Liver (tissue), 9 donors: ENCODE results near the gene NDUFB11. TPM values are rescaled to one million over a fixed set of nuclear protein-coding genes. Genes with fewer than 3 reads are reported as not detected.

Experiments
- DNase-seq: peaks from one replicate; pipeline ENCODE4 v3.0.0-alpha.2; 2017; ENCODE audit warnings: low spot score
- H3K27ac ChIP-seq, 2 donors: one replicate each; pipeline ENCODE4 v1.7.0; 2013; ENCODE audit warnings: inconsistent platforms in 2 of 2, low read length in 2 of 2, control low read depth in 1 of 2, low read depth in 1 of 2, mild to moderate bottlenecking in 1 of 2
- H3K27me3 ChIP-seq, 4 donors: one replicate each; pipeline versions ENCODE4 v1.6.1 to v1.7.0; 2013; ENCODE audit warnings: low read length in 3 of 4, inconsistent platforms in 1 of 4, mild to moderate bottlenecking in 1 of 4, moderate library complexity in 1 of 4; ENCODE audit not compliant: control insufficient read depth in 4 of 4, insufficient read depth in 4 of 4
- H3K36me3 ChIP-seq, 4 donors: one replicate each; pipeline versions ENCODE4 v1.6.1 to v1.7.0; 2013; ENCODE audit warnings: low read length in 3 of 4, mild to moderate bottlenecking in 3 of 4, low read depth in 1 of 4, moderate library complexity in 1 of 4; ENCODE audit not compliant: control insufficient read depth in 4 of 4, insufficient read depth in 3 of 4
- H3K4me1 ChIP-seq, 4 donors: one replicate each; pipeline versions ENCODE4 v1.6.1 to v1.7.0; 2013; ENCODE audit warnings: low read length in 3 of 4, mild to moderate bottlenecking in 3 of 4, moderate library complexity in 1 of 4; ENCODE audit not compliant: control insufficient read depth in 4 of 4, insufficient read depth in 4 of 4
- H3K4me3 ChIP-seq, 3 donors: one replicate each; pipeline versions ENCODE4 v1.6.1 to v1.7.0; 2013; ENCODE audit warnings: low read length in 3 of 3, control low read depth in 1 of 3, low read depth in 1 of 3, mild to moderate bottlenecking in 1 of 3
- H3K9ac ChIP-seq, 2 donors: one replicate each; pipeline ENCODE4 v1.7.0; 2013; ENCODE audit warnings: low read length in 2 of 2, mild to moderate bottlenecking in 2 of 2, moderate library complexity in 2 of 2, control low read depth in 1 of 2, low read depth in 1 of 2
- H3K9me3 ChIP-seq, 4 donors: one replicate each; pipeline versions ENCODE4 v1.6.1 to v1.7.0; 2013; ENCODE audit warnings: low read length in 3 of 4; ENCODE audit not compliant: control insufficient read depth in 4 of 4
- ATF3 ChIP-seq: IDR thresholded peaks from 2 replicates; pipeline ENCODE4 v1.6.1; 2016; ENCODE audit warnings: antibody characterized with exemption
- FOXA1 ChIP-seq: IDR thresholded peaks from 2 replicates; pipeline ENCODE4 v1.6.1; 2016; ENCODE audit warnings: antibody characterized with exemption
- FOXA2 ChIP-seq: IDR thresholded peaks from 2 replicates; pipeline ENCODE4 v1.6.1; 2016; ENCODE audit warnings: antibody characterized with exemption
- GABPA ChIP-seq, 2 donors: IDR thresholded peaks in 1 of 2; conservative IDR thresholded peaks in 1 of 2; 2 replicates each; pipeline ENCODE4 v1.6.1; 2016; ENCODE audit warnings: antibody characterized with exemption in 2 of 2, mild to moderate bottlenecking in 1 of 2, moderate library complexity in 1 of 2
- HNF4A ChIP-seq, 2 donors: conservative IDR thresholded peaks; 2 replicates each; pipeline ENCODE4 v1.6.1; 2016; ENCODE audit warnings: antibody characterized with exemption in 2 of 2, mild to moderate bottlenecking in 2 of 2
- JUND ChIP-seq, 2 donors: IDR thresholded peaks; 2 replicates each; pipeline ENCODE4 v1.6.1; 2016; ENCODE audit warnings: antibody characterized with exemption in 2 of 2
- REST ChIP-seq: IDR thresholded peaks from 2 replicates; pipeline ENCODE4 v1.6.1; 2016; ENCODE audit warnings: antibody characterized with exemption, mild to moderate bottlenecking
- SP1 ChIP-seq: IDR thresholded peaks from 2 replicates; pipeline ENCODE4 v1.6.1; 2018; ENCODE audit warnings: antibody characterized with exemption, mild to moderate bottlenecking
- TAF1 ChIP-seq: conservative IDR thresholded peaks from 2 replicates; pipeline ENCODE4 v1.6.1; 2016; ENCODE audit warnings: antibody characterized with exemption, mild to moderate bottlenecking
- YY1 ChIP-seq: IDR thresholded peaks from 2 replicates; pipeline ENCODE4 v1.6.1; 2016; ENCODE audit warnings: antibody characterized with exemption, mild to moderate bottlenecking
- ZBTB33 ChIP-seq: IDR thresholded peaks from 2 replicates; pipeline ENCODE4 v1.6.1; 2016; ENCODE audit warnings: antibody characterized with exemption
- WGBS: extraction: QIAGEN DNeasy Blood & Tissue Kit; methylation state at CpG from one replicate; pipeline ENCODE4 v1.1.7; 2013; 5-methylcytosine and 5-hydroxymethylcytosine counted together
- polyA plus RNA-seq, 2 donors: library from polyadenylated mRNA; stranded (reverse) in 1 of 2; unstranded in 1 of 2; fragments of 200-250 nt in 1 of 2; fragments of >200 nt in 1 of 2; fragmentation: Nextera tagmentation in 1 of 2; extraction: Ambion mirVana in 1 of 2; gene quantifications; one replicate each; pipeline versions ENCODE4 v1.2.1 to v1.2.3, GENCODE V29; 2013 to 2015
- total RNA-seq, 2 donors: library from RNA; depleted of rRNA; stranded (reverse); fragments of >200 nt; gene quantifications; one replicate each; pipeline ENCODE4 v1.2.3, GENCODE V29; 2014
- donor health status: healthy.
- donor health status: healthy.
- donor health status: healthy.
- donor health status: healthy.
- donor health status: healthy.

NDUFB11 gene
- total and polyA plus RNA-seq, 4 donors, result 23.6 to 127 (median 66.5) TPM

GRCh38 chrX:47174376-47174775 is 29.9 kb upstream of the NDUFB11 start:
- H3K4me1 ChIP-seq, result no peaks in the 10 kb centered on the region
- no peak for DNase-seq
- peaks cover 9 to 54% (median 15%) of the 10 kb centered on the region in 4 donors for H3K36me3 ChIP-seq
- TF ChIP-seq HNF4A (conservative IDR thresholded peaks at IDR 0.05) (no peak), REST (no peak)
- H3K9me3 ChIP-seq, result no peaks in the 10 kb centered on the region
- H3K27ac ChIP-seq, result no peak overlapping the region
- H3K4me3 ChIP-seq, result no peak overlapping the region
- 95% methylated on average over 12 of the region's 12 CpGs for WGBS
- H3K27me3 ChIP-seq, result no peaks in the 10 kb centered on the region
- no peak overlapping the region for H3K9ac ChIP-seq

- Histone ChIP-seq H3K4me3 (no peak overlapping the region), H3K9ac (no peak overlapping the region), H3K36me3 (peaks cover 9 to 45% (median 14%) of the 10 kb centered on the region in 4 donors), H3K27ac (no peak overlapping the region), H3K27me3 (no peaks in the 10 kb centered on the region), H3K4me1 (no peaks in the 10 kb centered on the region), H3K9me3 (no peaks in the 10 kb centered on the region)
- 92% methylated on average over 18 of the region's 18 CpGs for WGBS
- DNase-seq, result no peak
- no peak for TF ChIP-seq FOXA1
- TF ChIP-seq REST, result no peak
- TF ChIP-seq ATF3, result no peak
- TF ChIP-seq HNF4A (conservative IDR thresholded peaks at IDR 0.05), result no peak
- no peak for TF ChIP-seq JUND (IDR thresholded peaks at IDR 0.05)
- TF ChIP-seq GABPA (IDR thresholded peaks at IDR 0.05 in 1 of 2, conservative IDR thresholded peaks at IDR 0.05 in 1 of 2), result no peak
- TF ChIP-seq YY1, result no peak
- TF ChIP-seq SP1, result no peak
- TF ChIP-seq FOXA2, result no peak
- no peak for TF ChIP-seq ZBTB33
- no peak for TF ChIP-seq TAF1
Measured at GRCh38 chrX:47172971-47173792, 28.7 kb upstream of the NDUFB11 start.
